ENCODE results near the gene CBX8.
"Not testable (repeated sequence)": the region's sequence is repeated elsewhere in the genome, so short reads cannot be mapped to it uniquely, and the experiment has no call there.

Gene CBX8

DNA sequence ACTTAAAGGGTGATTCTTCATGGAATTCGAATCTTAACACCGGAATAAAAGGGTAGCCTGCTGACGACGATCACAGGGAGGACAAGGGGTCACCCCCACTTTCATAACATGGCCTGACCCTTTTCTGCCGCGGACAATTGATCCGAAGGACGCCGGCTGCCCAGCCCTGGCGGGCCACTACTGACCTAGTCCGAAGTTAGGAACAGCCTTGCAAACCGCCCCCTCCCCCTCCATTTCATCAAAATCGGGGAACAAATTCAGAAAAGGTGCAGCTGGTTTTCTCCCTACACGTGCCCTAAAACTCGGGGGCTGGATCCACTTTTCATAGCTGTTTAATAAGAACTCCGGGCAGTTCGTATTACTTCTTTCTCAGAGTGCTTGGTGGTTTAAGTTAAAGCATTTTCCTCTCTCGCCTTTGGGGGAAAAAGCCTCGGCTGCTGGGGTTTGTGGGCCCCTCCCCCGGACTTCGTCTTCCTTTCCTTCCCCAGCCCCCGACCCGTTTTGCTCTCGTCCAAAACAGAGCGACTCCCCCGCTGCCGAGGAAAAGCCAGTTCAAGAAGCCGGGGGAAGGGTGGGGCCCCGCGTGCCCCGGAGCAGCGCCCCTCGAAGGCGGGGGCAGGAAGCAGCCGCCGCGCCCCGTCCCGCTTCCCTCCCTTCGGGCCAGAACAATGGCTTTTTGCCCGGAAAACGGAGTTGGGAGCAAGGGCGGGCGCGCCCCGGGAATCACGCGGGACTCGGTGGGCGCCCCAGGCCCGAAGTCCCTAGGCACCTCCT lies 19.6 kb downstream of the CBX8 start:
- peak in 2 of 3 experiments; percentile 81 to 88 for DNase-seq

DNA sequence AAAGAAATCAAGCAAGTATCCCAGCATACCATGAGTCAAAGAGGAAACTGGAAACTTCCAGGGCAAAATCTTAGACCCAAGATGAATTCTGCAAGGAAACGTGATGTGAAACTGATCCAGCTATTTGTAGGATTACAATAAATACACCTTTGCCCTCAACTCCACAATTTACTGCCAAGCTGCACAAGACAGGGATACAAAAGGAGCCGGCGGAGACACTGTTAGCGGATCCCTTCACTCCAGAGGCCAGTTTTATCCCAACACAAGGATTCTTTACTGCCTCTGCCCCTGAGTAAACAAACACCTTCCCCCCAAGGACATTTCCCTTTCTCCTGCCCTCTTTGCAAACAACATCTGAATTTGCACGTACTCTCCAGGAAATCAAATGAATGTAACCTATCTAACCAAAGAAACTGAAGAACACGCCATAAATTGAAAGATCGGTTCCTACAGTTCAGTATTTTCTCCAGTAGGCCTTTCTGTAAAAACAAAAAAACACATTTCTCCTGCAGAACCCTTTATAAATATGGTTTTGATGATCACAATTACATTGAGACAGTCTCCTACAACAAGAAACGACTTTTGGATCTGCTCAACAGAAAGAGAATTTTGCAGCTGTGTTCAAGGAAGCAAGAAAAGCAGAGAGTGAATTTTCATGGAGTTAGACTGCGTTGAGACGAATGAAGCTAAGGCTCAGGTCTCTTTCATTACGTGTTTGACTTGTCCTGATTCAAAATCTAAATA lies 20.3 kb downstream of the CBX8 start:
- peak; percentile 30 to 71 (median 33) for DNase-seq

DNA sequence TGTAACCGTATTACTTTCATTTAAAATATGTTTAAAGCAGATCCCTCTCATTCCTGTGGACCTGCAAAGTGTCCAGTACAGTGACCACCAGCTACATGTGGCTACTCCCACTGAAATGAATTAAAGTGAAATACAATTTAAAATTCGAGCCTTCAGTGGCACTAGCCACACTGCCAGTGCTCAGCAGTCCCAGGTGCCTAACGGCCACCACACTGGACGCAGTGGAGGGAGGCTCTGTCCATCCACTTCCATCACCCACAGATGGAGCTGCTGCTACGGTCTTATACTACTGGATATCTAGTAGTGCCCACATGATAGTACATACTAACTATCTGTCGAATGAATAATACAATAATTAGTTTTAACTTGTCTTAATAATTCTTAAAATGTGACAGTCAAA lies 21.2 kb downstream of the CBX8 start:
- no peak for DNase-seq

DNA sequence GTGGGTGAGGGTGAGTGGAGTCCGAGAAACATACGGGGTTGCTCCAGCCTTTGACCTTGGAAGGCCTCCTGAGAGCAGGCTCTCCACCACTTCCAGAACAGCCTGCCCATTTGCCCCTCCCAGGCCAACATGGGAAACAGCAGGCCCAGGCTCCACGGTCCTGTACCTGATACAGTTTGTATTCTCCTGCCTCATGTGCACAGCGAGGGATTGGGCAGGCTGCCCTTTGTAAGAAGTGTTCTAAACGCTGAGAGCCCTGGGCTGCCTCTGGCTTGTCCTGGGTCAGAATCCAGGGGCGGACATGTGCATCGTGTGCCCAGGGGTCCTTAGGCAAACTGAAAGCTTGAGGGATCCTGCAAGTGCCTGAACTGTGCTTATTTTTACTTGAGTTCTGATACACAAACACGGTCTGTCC lies 22.3 kb downstream of the CBX8 start:
- DNase-seq, result no peak

DNA sequence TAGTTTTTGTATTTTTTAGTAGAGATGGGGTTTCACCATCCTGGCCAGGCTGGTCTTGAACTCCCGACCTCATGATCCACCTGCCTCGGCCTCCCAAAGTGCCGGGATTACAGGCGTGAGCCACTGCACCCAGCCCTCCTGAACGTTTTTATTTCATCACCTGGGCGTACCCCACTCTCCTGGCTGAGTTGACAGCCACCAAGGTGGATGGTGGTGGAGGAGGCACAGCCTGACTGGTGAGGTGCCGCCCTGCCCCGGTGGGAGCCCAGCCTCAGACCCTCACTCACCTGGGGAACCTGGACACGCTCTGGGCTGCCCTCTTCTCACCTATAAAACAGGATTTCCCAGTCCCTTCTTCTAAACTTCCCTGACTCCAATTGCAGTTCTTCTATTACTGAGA lies 24.2 kb downstream of the CBX8 start:
- not testable (repeated sequence) for DNase-seq

GRCh38 chr17:79771276-79771675 lies 25.6 kb downstream of the CBX8 start:
- no peak for DNase-seq

- DNase-seq, result no peak
These were observed 27.0 kb downstream of the CBX8 start for GRCh38 chr17:79769570-79770506.

GRCh38 chr17:79765708-79766107 lies 31.2 kb downstream of the CBX8 start:
- no peak for DNase-seq

GRCh38 chr17:79761894-79762589 lies 34.8 kb downstream of the CBX8 start:
- no peak for DNase-seq

DNA sequence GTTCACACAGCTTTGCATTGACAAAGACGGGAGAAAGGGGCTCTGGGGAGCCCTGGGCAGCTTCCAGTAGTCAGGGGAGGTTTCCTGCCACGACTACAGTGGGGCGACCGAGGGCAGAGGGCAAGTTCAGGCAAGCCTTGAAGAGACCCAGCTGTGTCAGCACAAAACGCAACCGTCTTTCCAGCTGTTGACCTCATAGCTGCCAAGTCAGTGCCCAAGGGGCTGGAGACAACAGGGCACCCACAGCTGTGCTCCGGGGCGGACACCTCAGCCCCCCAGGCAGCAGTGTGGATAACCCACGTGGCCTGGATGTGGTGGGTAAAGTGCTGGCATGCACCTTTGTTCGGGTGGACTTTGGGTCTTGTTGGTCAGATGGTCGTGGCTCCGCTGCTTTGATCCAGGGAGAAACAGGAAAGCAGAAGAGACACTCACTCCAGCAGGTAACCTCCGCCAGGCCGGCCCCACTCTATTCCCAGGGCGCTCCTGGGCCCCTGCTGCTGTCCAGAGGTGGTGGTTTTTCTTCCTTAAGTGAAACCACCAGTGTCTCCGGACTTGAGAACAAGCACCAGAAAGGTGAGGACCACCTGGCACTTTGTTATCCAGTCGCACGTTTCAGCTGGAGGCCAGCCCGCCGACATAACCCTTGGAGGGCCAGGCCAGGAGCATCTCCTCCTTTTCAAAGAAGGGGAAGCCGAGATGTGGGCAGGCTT lies 36.5 kb downstream of the CBX8 start:
- DNase-seq, result no peak

DNA sequence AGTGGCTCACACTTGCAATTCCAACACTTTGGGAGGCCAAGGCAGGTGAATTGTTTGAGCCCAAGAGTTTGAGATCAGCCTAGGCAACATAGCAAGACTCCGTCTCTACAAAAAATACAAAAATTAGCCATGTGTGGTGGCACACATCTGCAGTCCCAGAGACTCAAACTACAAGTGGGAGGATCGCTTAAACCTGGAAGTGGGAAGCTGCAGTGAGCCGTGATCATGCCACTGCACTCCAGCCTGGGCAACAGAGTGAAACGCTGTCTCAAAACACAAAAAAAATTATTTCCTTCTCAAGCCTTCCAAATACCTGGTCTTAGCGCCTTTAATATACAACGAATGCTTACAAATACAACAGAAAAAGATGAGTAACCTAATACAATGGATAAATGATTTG lies 38.6 kb downstream of the CBX8 start:
- no peak for DNase-seq

- no peak for DNase-seq
These were observed 39.6 kb downstream of the CBX8 start for GRCh38 chr17:79757140-79757745.

- DNase-seq, result no peak
These were observed 41.3 kb downstream of the CBX8 start for GRCh38 chr17:79755591-79755990.

DNA sequence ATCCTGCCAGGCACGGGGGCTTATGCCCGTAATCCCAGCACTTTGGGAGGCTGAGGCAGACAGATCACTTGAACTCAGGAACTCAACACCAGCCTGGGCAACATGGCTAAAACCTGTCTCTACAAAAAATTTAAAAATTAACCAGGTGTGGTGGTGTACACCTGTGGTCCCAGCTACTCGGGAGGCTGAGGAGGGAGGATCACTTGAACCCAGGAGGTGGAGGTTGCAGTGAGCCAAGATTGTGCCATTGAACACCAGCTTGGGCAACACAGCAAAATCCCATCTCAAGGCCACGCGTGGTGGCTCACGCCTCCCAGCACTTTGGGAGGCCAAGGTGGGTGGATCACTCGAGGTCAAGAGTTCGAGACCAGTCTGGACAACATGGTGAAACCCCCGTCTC lies 42.0 kb downstream of the CBX8 start:
- not testable (repeated sequence) for DNase-seq

DNA sequence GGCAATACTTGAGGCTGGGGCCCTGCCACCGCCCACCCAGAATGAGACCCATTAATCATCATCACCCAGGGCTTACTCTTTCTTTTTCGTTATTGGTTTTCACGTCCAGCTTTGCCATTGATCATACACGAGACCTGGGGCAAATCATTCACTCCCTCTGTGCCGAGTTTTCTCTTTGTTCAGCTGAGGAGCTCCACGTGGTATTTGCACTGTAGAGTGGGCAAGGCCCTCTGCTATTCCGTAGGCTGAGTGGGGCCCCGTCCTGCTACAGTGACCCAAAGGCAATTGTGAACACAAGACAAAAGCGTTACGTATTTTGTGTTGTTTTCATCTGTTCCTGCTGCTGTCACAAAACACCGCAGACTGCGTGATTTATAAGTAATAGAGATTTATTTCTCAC lies 42.5 kb downstream of the CBX8 start:
- DNase-seq, result no peak

GRCh38 chr17:79752175-79752574 lies 44.7 kb downstream of the CBX8 start:
- no peak for DNase-seq

DNA sequence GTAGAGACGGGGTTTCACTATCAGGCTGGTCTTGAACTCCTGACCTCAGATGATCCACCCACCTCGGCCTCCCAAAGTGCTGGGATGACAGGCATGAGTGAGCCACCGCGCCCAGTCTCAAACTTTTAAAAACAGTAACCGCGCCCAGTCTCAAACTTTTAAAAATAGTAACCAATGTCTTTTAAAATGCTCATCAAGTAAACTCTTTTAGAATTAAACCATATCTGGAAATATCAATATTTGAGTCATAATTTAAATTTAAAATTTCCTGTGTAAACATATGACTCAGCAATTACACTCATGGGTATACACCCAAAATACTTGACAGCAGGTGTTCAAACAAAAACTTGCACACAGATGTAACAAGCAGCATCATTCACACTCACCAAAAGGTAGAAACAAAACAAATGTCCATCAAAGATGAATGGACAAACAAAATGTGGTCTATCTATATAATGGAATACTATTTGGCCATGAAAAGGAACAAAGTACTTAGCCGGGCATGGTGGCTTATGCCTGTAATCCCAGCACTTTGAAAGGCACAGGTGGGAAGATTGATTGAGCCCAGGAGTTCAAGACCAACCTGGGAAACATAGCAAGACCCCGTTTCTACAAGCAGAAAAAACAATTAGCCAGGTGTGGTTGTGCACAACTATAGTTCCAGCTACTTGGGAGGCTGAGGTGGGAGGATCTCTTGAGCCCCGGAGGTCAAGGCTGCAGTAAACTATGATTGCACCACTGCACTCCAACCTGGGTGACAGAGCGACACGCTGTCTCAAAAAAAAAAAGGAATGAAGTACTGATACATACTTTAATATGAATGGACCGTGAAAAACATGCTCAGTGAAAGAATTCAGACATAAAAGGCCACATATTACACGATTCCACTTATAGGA lies 46.0 kb downstream of the CBX8 start:
- DNase-seq, result peak in 1 of 3 experiments; percentile 24

DNA sequence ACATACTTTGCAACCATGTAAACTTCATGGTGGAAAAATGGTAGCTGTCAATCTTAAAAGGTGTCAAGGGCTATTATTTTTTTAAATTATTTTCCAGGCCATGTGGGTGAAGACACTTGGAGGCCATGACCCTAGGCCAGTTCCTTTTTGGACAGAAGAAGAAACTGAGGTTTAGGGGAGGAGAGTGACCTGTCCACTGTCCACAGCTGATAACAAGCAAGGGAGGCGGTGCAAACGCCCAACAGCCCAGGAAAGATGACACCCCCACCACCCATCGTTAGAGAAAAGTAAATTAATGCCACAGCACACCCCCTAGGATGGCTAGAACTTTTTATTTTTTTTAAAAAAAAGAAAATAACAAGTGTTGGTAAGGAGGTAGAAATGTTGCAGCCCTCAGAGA lies 46.9 kb downstream of the CBX8 start:
- DNase-seq, result no peak

- DNase-seq, result no peak
These were observed 47.6 kb downstream of the CBX8 start for GRCh38 chr17:79749156-79749815.
